AG09309 (cell line): ENCODE results near the gene CPVL.

Experiments
- DNase-seq: peaks from one replicate; pipeline ENCODE4 v3.0.0-alpha.2; 2010; ENCODE audit warnings: low read depth
- H3K4me3 ChIP-seq: 2 replicates; pipeline ENCODE4 v1.5.1; 2011; ENCODE audit warnings: mild to moderate bottlenecking, low read depth, low read length, moderate library complexity; ENCODE audit not compliant: control insufficient read depth
- CTCF ChIP-seq: IDR thresholded peaks from 2 replicates; pipeline ENCODE4 v1.5.1; 2011; ENCODE audit warnings: mild to moderate bottlenecking, low read depth, low read length, inconsistent platforms; ENCODE audit not compliant: insufficient read depth, control insufficient read depth; ENCODE audit errors: missing control alignments

CPVL gene

DNA sequence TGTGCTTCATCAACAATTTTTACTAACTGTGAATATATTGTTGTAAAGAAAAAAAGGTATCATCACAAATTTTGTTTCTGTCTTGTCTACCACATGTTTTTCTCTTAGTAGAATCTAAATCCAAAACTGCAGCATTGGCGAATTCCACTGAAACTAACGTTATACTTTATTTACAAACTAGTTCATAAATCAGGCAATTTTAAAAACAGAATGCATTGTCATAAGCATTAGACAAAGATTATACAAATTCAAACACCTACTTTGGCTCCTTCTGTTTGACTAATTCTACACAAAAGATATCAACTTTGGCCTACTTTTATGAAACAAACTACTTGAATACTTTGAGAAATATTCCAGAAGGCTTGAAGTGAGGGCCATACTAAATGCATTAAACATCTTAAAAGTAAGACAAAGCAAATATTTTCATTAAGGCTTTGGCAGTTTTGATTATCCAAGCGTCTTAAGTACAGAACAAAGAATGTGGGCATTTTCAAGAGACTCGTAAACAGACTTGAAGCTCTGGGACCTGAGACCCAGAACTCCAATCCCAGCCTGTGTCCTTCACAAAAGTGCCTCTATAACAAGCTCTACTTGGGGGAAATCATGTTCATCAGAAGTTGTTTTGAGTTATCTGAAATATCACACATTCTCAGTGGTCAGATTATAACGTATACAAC, 81.0 kb downstream of the CPVL start:
- H3K4me3 ChIP-seq, result no peak overlapping the region
- no peak for DNase-seq
- no peak for TF ChIP-seq CTCF

- H3K4me3 ChIP-seq, result no peak overlapping the region
Observed at GRCh38 chr7:29063872-29064271, 82.5 kb downstream of the CPVL start.

GRCh38 chr7:29063236-29063635, 83.1 kb downstream of the CPVL start:
- H3K4me3 ChIP-seq, result no peak overlapping the region
- TF ChIP-seq CTCF, result no peak
- no peak for DNase-seq

More at GRCh38 chr7:29063872-29064271, 82.5 kb downstream of the CPVL start:
- TF ChIP-seq CTCF, result no peak
- no peak for DNase-seq

GRCh38 chr7:29053105-29053872, 93.0 kb downstream of the CPVL start:
- TF ChIP-seq CTCF, result no peak
- no peak overlapping the region for H3K4me3 ChIP-seq
- DNase-seq, result no peak

DNA sequence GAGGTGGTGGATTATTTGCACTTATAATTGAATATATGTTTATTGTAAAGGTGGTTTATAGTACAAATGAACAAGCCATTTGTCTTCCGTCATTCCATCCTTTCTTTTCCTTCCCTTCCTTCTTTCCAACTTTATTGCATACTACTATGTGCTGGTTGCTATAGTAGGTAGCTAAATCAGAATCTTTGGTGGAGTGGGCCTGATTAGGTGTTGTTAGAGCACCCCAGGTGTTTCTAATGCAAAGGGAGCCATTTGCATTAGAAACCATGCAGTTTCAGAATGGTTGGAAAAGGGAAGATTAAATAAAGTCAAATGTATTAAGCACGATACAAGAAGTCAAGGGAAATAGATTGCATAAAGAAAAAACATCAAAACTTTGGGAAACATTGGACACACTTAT, 99.4 kb downstream of the CPVL start:
- no peak for TF ChIP-seq CTCF
- no peak overlapping the region for H3K4me3 ChIP-seq
- no peak for DNase-seq

GRCh38 chr7:29045258-29046086, 100.9 kb downstream of the CPVL start:
- TF ChIP-seq CTCF, result no peak
- no peak for DNase-seq
- H3K4me3 ChIP-seq, result no peak overlapping the region
